Colonic mucosa (tissue), 4 donors: ENCODE results near the gene FURIN. TPM values are rescaled to one million over a fixed set of nuclear protein-coding genes. Genes with fewer than 3 reads are reported as not detected.

Source experiments
- DNase-seq: peaks from one replicate; pipeline ENCODE4 v3.0.0-alpha.2; 2020
- H3K27ac ChIP-seq: fragments of 200-600 bp; one replicate; pipeline ENCODE4 v1.8.0; 2021
- H3K27me3 ChIP-seq: fragments of 200-600 bp; one replicate; pipeline ENCODE4 v1.8.0; 2021
- H3K36me3 ChIP-seq: fragments of 200-600 bp; one replicate; pipeline ENCODE4 v1.8.0; 2021
- H3K4me1 ChIP-seq: fragments of 200-600 bp; one replicate; pipeline ENCODE4 v1.8.0; 2021; ENCODE audit warnings: mild to moderate bottlenecking
- H3K4me3 ChIP-seq: fragments of 200-600 bp; one replicate; pipeline ENCODE4 v1.8.0; 2021
- H3K9ac ChIP-seq, 2 donors: one replicate each; pipeline ENCODE4 v1.7.0; 2013; ENCODE audit warnings: control low read depth in 2 of 2, low read depth in 2 of 2, low read length in 2 of 2
- H3K9me3 ChIP-seq: fragments of 200-600 bp; one replicate; pipeline ENCODE4 v1.8.0; 2021
- intact Hi-C: fragments of 100-400 bp; cut with DNase I; formaldehyde crosslinking; loops from one replicate; pipeline ENCODE4 v1.14.1; 2022
- total RNA-seq, 2 donors: library from RNA; stranded (reverse); fragmentation: NEBNext Ultra II Directional in 1 of 2; extraction: Animal tissue kit (Norgen Biotek cat#: 25700) in 1 of 2; gene quantifications; one replicate each; pipeline ENCODE4 v1.2.1, GENCODE V29; 2021
- TF ChIP-seq, protein P1 (sequence below): fragments of 200-600 bp; IDR thresholded peaks from one replicate; pipeline ENCODE4 v1.8.0; 2022; ENCODE audit warnings: antibody characterized with exemption, mild to moderate bottlenecking
- donor health status: healthy.
- donor health status: DM: no; HTN: no; CAD: no.
- donor health status: DM: no; HTN: no; CAD: no.

Gene FURIN
- total RNA-seq, 2 donors from 2014 or later, result 72.3 to 82.5 TPM

DNA sequence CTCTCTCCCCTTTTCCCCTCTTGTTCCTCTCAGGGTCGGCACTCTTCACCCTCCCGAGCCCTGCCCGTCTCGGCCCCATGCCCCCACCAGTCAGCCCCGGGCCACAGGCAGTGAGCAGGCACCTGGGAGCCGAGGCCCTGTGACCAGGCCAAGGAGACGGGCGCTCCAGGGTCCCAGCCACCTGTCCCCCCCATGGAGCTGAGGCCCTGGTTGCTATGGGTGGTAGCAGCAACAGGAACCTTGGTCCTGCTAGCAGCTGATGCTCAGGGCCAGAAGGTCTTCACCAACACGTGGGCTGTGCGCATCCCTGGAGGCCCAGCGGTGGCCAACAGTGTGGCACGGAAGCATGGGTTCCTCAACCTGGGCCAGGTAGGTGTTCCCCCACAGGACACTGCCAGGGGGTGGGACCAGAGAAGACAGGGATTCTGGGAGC, 7.2 kb downstream of the FURIN start:
- H3K9me3 ChIP-seq, result no peaks in the 10 kb centered on the region
- peaks cover 20% of the 10 kb centered on the region for H3K36me3 ChIP-seq
- H3K27ac ChIP-seq, result no peak overlapping the region
- TF ChIP-seq, protein P1, sequence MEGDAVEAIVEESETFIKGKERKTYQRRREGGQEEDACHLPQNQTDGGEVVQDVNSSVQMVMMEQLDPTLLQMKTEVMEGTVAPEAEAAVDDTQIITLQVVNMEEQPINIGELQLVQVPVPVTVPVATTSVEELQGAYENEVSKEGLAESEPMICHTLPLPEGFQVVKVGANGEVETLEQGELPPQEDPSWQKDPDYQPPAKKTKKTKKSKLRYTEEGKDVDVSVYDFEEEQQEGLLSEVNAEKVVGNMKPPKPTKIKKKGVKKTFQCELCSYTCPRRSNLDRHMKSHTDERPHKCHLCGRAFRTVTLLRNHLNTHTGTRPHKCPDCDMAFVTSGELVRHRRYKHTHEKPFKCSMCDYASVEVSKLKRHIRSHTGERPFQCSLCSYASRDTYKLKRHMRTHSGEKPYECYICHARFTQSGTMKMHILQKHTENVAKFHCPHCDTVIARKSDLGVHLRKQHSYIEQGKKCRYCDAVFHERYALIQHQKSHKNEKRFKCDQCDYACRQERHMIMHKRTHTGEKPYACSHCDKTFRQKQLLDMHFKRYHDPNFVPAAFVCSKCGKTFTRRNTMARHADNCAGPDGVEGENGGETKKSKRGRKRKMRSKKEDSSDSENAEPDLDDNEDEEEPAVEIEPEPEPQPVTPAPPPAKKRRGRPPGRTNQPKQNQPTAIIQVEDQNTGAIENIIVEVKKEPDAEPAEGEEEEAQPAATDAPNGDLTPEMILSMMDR, result no peak
- H3K4me1 ChIP-seq, result peaks cover 21% of the 10 kb centered on the region
- H3K27me3 ChIP-seq, result no peaks in the 10 kb centered on the region
- H3K9ac ChIP-seq, result no peak overlapping the region
- no peak overlapping the region for H3K4me3 ChIP-seq
- DNase-seq, result no peak
- intact Hi-C loops, result no loop called here

DNA sequence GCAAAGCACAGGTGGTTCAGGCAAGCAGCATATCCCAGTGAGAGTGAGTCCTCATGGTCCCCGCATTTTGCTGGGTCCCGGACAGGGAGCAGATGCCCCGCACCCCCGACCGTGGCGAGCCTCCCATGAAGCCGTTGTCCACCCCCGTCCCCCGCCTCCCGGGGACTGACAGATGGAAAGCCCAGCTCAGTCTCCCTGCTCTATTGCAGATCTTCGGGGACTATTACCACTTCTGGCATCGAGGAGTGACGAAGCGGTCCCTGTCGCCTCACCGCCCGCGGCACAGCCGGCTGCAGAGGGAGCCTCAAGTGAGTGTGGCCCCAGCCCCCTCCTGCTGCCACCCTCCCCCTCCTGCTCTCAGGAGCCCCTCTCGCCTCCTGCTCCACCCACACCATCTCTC, 7.7 kb downstream of the FURIN start:
- Histone ChIP-seq H3K4me3 (no peak overlapping the region), H3K9ac (no peak overlapping the region), H3K27me3 (no peaks in the 10 kb centered on the region), H3K4me1 (peaks cover 19% of the 10 kb centered on the region), H3K9me3 (no peaks in the 10 kb centered on the region), H3K27ac (no peak overlapping the region), H3K36me3 (peaks cover 20% of the 10 kb centered on the region)
- intact Hi-C loops, result no loop called here
- no peak for DNase-seq
- TF ChIP-seq, protein P1, result no peak

DNA sequence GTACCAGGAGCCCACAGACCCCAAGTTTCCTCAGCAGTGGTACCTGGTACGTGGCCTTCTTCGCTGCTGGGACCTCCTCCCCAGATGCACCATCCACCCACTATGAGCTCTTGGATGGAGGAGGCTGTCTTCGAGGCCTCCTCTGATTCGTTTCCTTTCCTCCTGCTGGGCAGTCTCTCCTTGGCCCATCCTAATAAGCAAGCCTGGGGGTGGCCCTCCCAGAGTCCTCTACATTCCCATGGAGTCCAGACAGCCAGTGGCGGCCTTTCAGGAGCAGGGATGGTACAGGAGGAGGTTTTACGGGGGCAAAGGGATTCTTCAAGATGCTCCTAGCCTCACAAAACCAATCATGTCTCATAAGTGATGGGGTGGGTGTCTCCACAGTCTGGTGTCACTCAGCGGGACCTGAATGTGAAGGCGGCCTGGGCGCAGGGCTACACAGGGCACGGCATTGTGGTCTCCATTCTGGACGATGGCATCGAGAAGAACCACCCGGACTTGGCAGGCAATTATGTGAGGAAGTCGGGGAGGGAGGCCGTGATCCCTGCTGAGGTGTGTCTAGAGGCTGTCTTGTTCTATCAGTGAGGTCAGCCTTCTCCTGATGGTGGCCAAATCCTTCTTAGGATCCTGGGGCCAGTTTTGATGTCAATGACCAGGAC, 8.3 kb downstream of the FURIN start:
- intact Hi-C loops, result no loop called here
- Histone ChIP-seq H3K27ac (no peak overlapping the region), H3K27me3 (no peaks in the 10 kb centered on the region), H3K4me1 (peaks cover 19% of the 10 kb centered on the region), H3K36me3 (peaks cover 20% of the 10 kb centered on the region), H3K4me3 (no peak overlapping the region), H3K9ac (no peak overlapping the region), H3K9me3 (no peaks in the 10 kb centered on the region)
- DNase-seq, result no peak
- TF ChIP-seq, protein P1, result no peak

DNA sequence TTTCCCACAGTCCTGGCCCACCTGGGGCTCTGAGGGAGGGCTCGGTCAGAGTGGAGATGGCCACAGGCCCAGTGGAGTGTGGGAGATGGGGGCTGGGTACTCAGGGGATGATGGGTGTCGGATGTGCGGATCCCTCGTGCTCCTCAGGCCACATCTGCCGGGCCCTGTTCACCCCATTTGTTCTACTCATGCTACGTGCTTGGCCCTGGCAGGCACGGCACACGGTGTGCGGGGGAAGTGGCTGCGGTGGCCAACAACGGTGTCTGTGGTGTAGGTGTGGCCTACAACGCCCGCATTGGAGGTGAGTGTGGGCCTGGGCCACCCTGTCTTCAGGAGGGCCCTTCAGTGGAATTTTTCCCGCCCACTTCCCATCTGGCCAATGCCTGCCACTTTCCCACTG, 8.9 kb downstream of the FURIN start:
- Histone ChIP-seq H3K9me3 (no peaks in the 10 kb centered on the region), H3K4me1 (peaks cover 19% of the 10 kb centered on the region), H3K9ac (no peak overlapping the region), H3K27ac (no peak overlapping the region), H3K27me3 (no peaks in the 10 kb centered on the region), H3K4me3 (no peak overlapping the region), H3K36me3 (peaks cover 20% of the 10 kb centered on the region)
- TF ChIP-seq, protein P1, result no peak
- DNase-seq, result no peak
- intact Hi-C loops, result no loop called here

DNA sequence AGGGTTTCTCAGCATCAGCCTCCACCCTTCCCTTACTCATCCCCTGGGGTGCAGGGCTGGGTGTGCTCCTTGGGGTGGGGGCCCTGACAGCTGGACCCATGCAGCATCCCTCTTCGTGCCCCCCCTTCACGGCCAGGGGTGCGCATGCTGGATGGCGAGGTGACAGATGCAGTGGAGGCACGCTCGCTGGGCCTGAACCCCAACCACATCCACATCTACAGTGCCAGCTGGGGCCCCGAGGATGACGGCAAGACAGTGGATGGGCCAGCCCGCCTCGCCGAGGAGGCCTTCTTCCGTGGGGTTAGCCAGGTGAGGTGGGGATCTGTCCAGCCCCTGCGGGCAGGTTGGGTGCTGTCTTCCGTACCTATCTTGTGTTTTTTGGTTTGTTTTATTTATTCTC, 9.6 kb downstream of the FURIN start:
- DNase-seq, result no peak
- intact Hi-C loops, result no loop called here
- H3K4me1 ChIP-seq, result peaks cover 13% of the 10 kb centered on the region
- H3K27me3 ChIP-seq, result no peaks in the 10 kb centered on the region
- H3K36me3 ChIP-seq, result peaks cover 20% of the 10 kb centered on the region
- no peaks in the 10 kb centered on the region for H3K9me3 ChIP-seq
- no peak overlapping the region for H3K9ac ChIP-seq
- no peak overlapping the region for H3K27ac ChIP-seq
- TF ChIP-seq, protein P1, result no peak
- H3K4me3 ChIP-seq, result no peak overlapping the region
